Brain microvascular endothelial cell (primary cell): ENCODE results near the gene GTF2IRD1.
"Not testable (repeated sequence)": the region's sequence is repeated elsewhere in the genome, so short reads cannot be mapped to it uniquely, and the experiment has no call there.

Source experiments
- DNase-seq: peaks from one replicate; pipeline ENCODE4 v3.0.0-alpha.2; 2020
- H3K27ac ChIP-seq: fragments of 250-450 bp; sonication (Bioruptor Pico); 2 replicates; pipeline ENCODE4 v1.5.1; 2020; ENCODE audit warnings: mild to moderate bottlenecking, moderate library complexity
- H3K27me3 ChIP-seq: fragments of 250-450 bp; sonication (Bioruptor Pico); replicated peaks from 2 replicates; pipeline ENCODE4 v1.5.1; 2020; ENCODE audit warnings: mild to moderate bottlenecking
- H3K36me3 ChIP-seq: fragments of 250-450 bp; sonication (Bioruptor Pico); replicated peaks from 2 replicates; pipeline ENCODE4 v1.5.1; 2020; ENCODE audit warnings: mild to moderate bottlenecking
- H3K4me3 ChIP-seq: 2 replicates; pipeline ENCODE4 v1.5.1; 2011; ENCODE audit warnings: low read depth, mild to moderate bottlenecking, control low read depth, low read length, moderate library complexity
- CTCF ChIP-seq: IDR thresholded peaks from 2 replicates; pipeline ENCODE4 v1.5.1; 2011; ENCODE audit warnings: low read depth, mild to moderate bottlenecking, moderate library complexity, low read length, control low read depth, inconsistent platforms; ENCODE audit errors: missing control alignments
- in situ Hi-C: cut with HindIII; loops from 2 replicates; pipeline ENCODE4 v1.10.0; 2017; ENCODE audit warnings: low sequenced_read_pairs, low pct_ligation_motif_present

The GTF2IRD1 gene

GRCh38 chr7:74407958-74408357, 45.7 kb upstream of the GTF2IRD1 start:
- in situ Hi-C loops = loop anchor here (25.0 kb wide), 2 partner anchors 154 to 346 kb away; no protein-coding TSS in a partner anchor
- peaks cover 18% of the 10 kb centered on the region for H3K36me3 ChIP-seq
- TF ChIP-seq CTCF = no peak
- H3K27ac ChIP-seq = no peak overlapping the region
- H3K27me3 ChIP-seq = no peaks in the 10 kb centered on the region
- H3K4me3 ChIP-seq = no peak overlapping the region
- no peak for DNase-seq

- no peak for TF ChIP-seq CTCF
- peaks cover 8% of the 10 kb centered on the region for H3K36me3 ChIP-seq
- in situ Hi-C loops = loop anchor here (25.0 kb wide), 2 partner anchors 153 to 347 kb away; no protein-coding TSS in a partner anchor
- H3K27ac ChIP-seq = no peak overlapping the region
- no peaks in the 10 kb centered on the region for H3K27me3 ChIP-seq
- no peak overlapping the region for H3K4me3 ChIP-seq
- no peak for DNase-seq
Measured at GRCh38 chr7:74409571-74409970, 44.1 kb upstream of the GTF2IRD1 start.

GRCh38 chr7:74410772-74411171, 42.9 kb upstream of the GTF2IRD1 start:
- Histone ChIP-seq H3K36me3 (no peaks in the 10 kb centered on the region), H3K27me3 (no peaks in the 10 kb centered on the region), H3K4me3 (no peak overlapping the region), H3K27ac (no peak overlapping the region)
- DNase-seq = no peak
- no peak for TF ChIP-seq CTCF
- in situ Hi-C loops = loop anchor here (25.0 kb wide), 2 partner anchors 152 to 348 kb away; no protein-coding TSS in a partner anchor

GRCh38 chr7:74411571-74411970, 42.1 kb upstream of the GTF2IRD1 start:
- H3K4me3 ChIP-seq, H3K27ac ChIP-seq, H3K36me3 ChIP-seq, H3K27me3 ChIP-seq, DNase-seq: not testable (repeated sequence)
- in situ Hi-C loops = loop anchor here (25.0 kb wide), 2 partner anchors 151 to 349 kb away; no protein-coding TSS in a partner anchor

DNA sequence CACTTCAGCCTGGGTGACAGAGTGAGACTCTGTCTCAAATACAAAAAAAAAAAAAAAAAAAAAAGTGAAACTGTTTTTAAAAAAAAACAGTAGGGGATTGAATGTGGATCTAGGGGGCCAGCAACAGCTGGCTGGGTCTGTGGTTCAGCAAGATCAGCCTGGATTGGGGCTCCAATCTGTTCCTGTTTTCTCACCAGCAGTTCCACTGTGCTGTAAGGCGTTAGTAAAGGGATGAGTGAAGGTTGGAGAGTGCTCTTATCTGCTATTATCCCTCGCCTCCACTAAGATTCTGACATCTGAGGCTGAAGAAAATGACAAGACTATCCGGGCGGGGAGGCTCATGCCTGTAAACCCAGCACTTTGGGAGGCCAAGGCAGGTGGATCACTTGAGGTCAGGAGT, 41.6 kb upstream of the GTF2IRD1 start:
- in situ Hi-C loops = loop anchor here (25.0 kb wide), 2 partner anchors 150 to 350 kb away; no protein-coding TSS in a partner anchor
- no peak overlapping the region for H3K27ac ChIP-seq

GRCh38 chr7:74412603-74413002, 41.1 kb upstream of the GTF2IRD1 start:
- no peaks in the 10 kb centered on the region for H3K27me3 ChIP-seq
- in situ Hi-C loops = loop anchor here (25.0 kb wide), 2 partner anchors 150 to 350 kb away; no protein-coding TSS in a partner anchor
- TF ChIP-seq CTCF = no peak
- no peak overlapping the region for H3K4me3 ChIP-seq
- no peak for DNase-seq
- no peak overlapping the region for H3K27ac ChIP-seq
- H3K36me3 ChIP-seq = no peaks in the 10 kb centered on the region

More for the DNA sequence above, 41.6 kb upstream of the GTF2IRD1 start:
- no peak for DNase-seq
- TF ChIP-seq CTCF = no peak
- no peaks in the 10 kb centered on the region for H3K27me3 ChIP-seq
- no peaks in the 10 kb centered on the region for H3K36me3 ChIP-seq
- H3K4me3 ChIP-seq = no peak overlapping the region

DNA sequence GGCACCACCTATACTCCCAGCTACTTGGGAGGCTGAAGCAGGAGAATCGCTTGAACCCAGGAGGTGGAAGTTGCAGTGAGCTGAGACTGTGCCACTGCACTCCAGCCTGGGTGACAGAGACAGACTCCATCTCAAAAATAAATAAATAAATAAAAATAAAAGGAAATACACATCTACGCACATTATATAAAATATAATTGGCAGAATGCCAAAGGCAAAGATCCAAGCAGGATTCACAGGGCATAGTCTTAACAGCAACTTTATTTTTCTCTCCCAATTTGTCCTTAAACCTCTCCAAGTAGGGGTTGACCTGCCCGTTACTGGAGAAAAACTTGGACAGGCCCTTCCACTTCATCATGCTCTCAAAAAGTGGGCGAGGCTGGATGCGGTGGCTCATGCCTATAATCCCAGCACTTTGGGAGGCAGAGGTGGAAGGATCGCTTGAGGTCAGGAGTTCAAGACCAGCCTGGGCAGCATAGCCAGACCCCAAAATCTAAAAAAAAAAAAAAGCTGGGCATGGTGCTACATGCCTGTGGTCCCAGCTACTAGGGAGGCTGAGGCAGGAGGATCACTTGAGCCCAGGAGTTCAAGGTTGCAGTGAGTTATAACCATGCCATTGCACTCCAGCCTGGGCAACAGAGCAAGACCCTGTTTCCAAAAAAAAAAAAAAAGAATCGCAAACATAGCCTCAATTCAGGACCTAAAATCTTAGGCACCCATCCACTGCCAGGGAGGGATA, 38.9 kb upstream of the GTF2IRD1 start:
- not testable (repeated sequence) for H3K27ac ChIP-seq, DNase-seq, H3K4me3 ChIP-seq, H3K36me3 ChIP-seq, H3K27me3 ChIP-seq
- in situ Hi-C loops = loop anchor here (25.0 kb wide), 2 partner anchors 148 to 352 kb away; no protein-coding TSS in a partner anchor
